ENCODE results near the gene NME1.
"Not testable (repeated sequence)": the region's sequence is repeated elsewhere in the genome, so short reads cannot be mapped to it uniquely, and the experiment has no call there.

The NME1 gene

DNA sequence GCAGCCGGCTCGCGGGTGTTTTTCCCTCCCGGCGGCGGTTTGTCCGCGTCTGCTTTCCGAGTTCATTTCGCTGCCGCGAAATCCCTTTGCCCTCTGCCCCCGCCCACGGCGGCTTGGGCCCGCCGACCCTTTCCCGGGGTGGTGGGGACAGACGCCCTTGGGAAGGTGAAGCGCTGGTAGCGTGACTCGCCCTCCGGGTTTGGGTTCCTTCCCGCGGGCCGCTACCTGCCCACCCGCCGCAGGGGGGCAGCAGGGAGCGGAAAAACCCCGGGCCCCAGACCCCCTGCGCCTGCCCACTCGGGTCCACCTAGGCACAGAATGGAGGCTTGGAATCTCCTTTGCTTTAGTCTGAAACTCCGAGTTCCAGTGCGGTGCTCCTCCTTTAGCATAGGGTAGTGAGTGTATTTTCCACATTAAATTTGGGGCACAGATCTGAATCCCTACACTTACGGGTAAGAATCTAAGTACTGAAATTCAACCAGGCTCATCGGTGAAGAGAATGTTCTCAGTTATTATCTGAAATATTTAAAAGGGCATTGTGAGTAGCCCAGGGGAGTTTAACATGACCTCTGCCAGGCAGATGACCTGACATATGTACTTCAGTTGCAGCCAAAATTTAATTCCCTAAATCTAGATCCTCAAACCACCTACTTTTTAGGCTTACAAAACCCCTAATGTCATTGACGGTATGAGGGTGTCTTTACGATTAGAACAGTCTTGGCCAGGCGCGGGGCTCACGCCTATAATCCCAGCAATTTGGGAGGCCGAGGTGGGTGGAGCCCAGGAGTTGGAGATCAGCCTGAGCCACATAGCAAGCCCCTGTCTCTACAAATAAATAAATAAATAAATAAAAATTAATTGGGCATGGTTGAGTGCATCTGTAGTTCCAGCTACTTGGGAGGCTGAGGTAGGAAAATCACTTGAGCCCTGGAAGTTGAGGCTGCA lies 13.9 kb downstream of the NME1 start:
- H3K36me3 ChIP-seq (ENCODE audit: control insufficient read depth in 1 of 2, insufficient read depth in 2 of 2, low read length in 2 of 2): peaks cover 25 to 35% of the 10 kb centered on the region in 2 donors
- H3K27ac ChIP-seq (ENCODE audit: low read length): peak overlapping the region; percentile 69
- H3K4me3 ChIP-seq (ENCODE audit: low read depth in 1 of 2, low read length in 2 of 2): peak overlapping the region; percentile 76 to 82
- no peaks in the 10 kb centered on the region for H3K27me3 ChIP-seq (ENCODE audit: low read depth, low read length)
- no peaks in the 10 kb centered on the region for H3K9me3 ChIP-seq (ENCODE audit: control insufficient read depth in 1 of 2, low read length in 2 of 2)
- H3K4me1 ChIP-seq (ENCODE audit: control insufficient read depth in 1 of 2, insufficient read depth in 2 of 2, low read length in 2 of 2): peaks cover 0 to 7% of the 10 kb centered on the region in 2 donors

DNA sequence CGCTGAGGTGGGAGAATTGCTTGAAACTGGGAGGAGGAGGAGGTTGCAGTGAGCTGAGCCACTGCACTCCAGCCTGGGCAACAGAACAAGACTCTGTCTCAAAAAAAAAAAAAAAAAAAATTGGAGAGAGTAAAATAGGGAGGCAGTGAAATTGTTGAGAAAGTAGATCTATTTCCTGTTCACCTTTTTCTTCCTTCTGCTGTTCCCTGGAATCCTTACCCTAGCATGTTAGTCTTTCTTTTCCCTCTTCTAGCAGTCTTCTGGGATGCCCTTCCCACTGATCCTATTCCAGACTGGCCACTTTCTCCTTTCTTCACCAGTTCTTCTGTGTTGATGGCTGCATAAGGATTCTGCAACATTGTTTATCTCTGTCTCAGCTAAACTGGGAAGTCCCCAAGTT lies 16.0 kb downstream of the NME1 start:
- Histone ChIP-seq H3K27me3 (ENCODE audit: low read depth, low read length) (no peaks in the 10 kb centered on the region), H3K4me1 (ENCODE audit: control insufficient read depth in 1 of 2, insufficient read depth in 2 of 2, low read length in 2 of 2) (peaks cover 0 to 7% of the 10 kb centered on the region in 2 donors), H3K27ac (ENCODE audit: low read length) (no peak overlapping the region), H3K9me3 (ENCODE audit: control insufficient read depth in 1 of 2, low read length in 2 of 2) (no peaks in the 10 kb centered on the region), H3K36me3 (ENCODE audit: control insufficient read depth in 1 of 2, insufficient read depth in 2 of 2, low read length in 2 of 2) (peaks cover 25 to 34% of the 10 kb centered on the region in 2 donors), H3K4me3 (ENCODE audit: low read depth in 1 of 2, low read length in 2 of 2) (no peak overlapping the region)

DNA sequence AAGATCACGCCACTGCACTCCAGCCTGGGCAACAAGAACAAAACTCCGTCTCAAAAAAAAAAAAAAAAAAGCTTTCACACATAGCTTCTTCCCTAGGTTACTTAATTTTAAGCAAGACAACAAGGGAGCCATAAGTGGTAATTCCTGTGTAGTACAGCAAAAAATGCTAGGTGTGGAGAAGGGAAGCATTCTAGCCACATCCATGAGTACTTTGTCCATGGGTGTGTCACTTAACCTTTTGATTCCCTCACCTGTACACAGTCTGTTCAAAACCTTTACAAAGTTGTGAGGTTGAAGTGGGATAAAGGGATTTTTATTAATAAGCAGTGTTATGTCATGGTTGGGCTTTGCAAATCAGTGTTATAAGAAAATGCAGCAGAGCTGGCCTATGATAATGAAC lies 17.4 kb downstream of the NME1 start:
- no peak overlapping the region for H3K4me3 ChIP-seq (ENCODE audit: low read depth in 1 of 2, low read length in 2 of 2)
- no peaks in the 10 kb centered on the region for H3K27me3 ChIP-seq (ENCODE audit: low read depth, low read length)
- H3K27ac ChIP-seq (ENCODE audit: low read length): no peak overlapping the region
- H3K36me3 ChIP-seq (ENCODE audit: control insufficient read depth in 1 of 2, insufficient read depth in 2 of 2, low read length in 2 of 2): peaks cover 25 to 34% of the 10 kb centered on the region in 2 donors
- H3K9me3 ChIP-seq (ENCODE audit: control insufficient read depth in 1 of 2, low read length in 2 of 2): no peaks in the 10 kb centered on the region
- peaks cover 0 to 2% of the 10 kb centered on the region in 2 donors for H3K4me1 ChIP-seq (ENCODE audit: control insufficient read depth in 1 of 2, insufficient read depth in 2 of 2, low read length in 2 of 2)

DNA sequence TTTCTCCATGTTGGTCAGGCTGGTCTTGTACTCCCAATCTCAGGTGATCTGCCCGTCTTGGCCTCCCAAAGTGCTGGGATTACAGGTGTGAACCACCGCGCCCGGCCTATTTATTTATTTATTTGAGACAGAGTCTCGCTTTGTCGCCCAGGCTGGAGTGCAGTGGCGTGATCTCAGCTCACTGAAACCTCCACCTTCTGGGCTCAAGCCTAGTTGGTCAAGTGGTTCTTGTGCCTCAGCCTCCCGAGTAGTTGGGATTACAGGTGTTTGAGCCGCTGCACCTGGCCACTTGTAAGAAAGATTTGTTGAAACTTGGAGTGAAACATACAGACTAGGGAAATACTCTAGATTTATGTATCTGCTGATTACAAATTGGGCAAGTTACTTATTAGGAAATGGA lies 18.7 kb downstream of the NME1 start:
- H3K9me3 ChIP-seq (ENCODE audit: control insufficient read depth in 1 of 2, low read length in 2 of 2); H3K27ac ChIP-seq (ENCODE audit: low read length); H3K27me3 ChIP-seq (ENCODE audit: low read depth, low read length); H3K4me1 ChIP-seq (ENCODE audit: control insufficient read depth in 1 of 2, insufficient read depth in 2 of 2, low read length in 2 of 2); H3K4me3 ChIP-seq (ENCODE audit: low read depth in 1 of 2, low read length in 2 of 2): not testable (repeated sequence)
- H3K36me3 ChIP-seq (ENCODE audit: control insufficient read depth in 1 of 2, insufficient read depth in 2 of 2, low read length in 2 of 2): peaks cover 25 to 34% of the 10 kb centered on the region in 2 donors

DNA sequence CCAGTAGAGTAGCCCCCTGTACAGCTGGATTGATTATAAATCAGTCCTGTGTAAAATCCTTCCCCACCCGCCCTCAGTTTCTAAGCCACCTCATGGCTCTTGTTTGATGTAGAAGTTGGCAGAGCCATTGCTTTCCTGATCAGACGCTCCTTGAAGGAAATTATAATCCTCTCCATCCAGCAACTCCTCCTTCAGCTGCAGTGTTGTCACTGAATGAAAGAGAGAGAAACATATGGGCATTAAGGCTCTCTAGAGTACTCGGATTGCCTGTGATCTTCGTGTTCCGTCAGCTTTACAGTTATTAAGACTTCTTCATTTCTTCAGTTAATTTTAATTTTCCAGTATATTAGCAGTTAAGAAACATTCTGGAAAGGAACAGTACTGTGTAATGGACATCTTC lies 27.1 kb downstream of the NME1 start:
- no peak overlapping the region for H3K4me3 ChIP-seq (ENCODE audit: low read depth in 1 of 2, low read length in 2 of 2)
- H3K9me3 ChIP-seq (ENCODE audit: control insufficient read depth in 1 of 2, low read length in 2 of 2): no peaks in the 10 kb centered on the region
- H3K36me3 ChIP-seq (ENCODE audit: control insufficient read depth in 1 of 2, insufficient read depth in 2 of 2, low read length in 2 of 2): peaks cover 17 to 20% of the 10 kb centered on the region in 2 donors
- no peak overlapping the region for H3K27ac ChIP-seq (ENCODE audit: low read length)
- no peaks in the 10 kb centered on the region for H3K27me3 ChIP-seq (ENCODE audit: low read depth, low read length)
- H3K4me1 ChIP-seq (ENCODE audit: control insufficient read depth in 1 of 2, insufficient read depth in 2 of 2, low read length in 2 of 2): peaks cover 0 to 4% of the 10 kb centered on the region in 2 donors

DNA sequence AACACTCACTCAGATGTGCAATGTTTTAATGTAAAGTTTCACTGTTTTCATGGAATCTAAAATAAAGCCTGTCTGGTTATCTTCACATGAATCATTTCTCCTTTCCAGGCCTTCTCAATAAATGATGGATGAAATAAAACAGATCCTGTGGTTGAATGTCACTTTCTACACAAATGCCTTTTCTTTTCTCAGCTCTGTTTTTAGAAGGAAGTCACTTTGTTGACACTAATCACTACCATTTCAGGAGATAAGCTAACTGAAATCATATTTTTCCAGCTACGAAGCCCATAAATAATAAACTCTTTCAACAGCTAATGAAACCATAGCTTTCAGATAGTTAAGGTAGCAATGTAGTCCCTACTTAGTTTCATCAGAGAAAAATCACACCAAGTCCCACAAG lies 30.8 kb downstream of the NME1 start:
- Histone ChIP-seq H3K9me3 (ENCODE audit: control insufficient read depth in 1 of 2, low read length in 2 of 2) (no peaks in the 10 kb centered on the region), H3K4me3 (ENCODE audit: low read depth in 1 of 2, low read length in 2 of 2) (no peak overlapping the region), H3K4me1 (ENCODE audit: control insufficient read depth in 1 of 2, insufficient read depth in 2 of 2, low read length in 2 of 2) (peaks cover 0 to 4% of the 10 kb centered on the region in 2 donors), H3K27me3 (ENCODE audit: low read depth, low read length) (no peaks in the 10 kb centered on the region), H3K36me3 (ENCODE audit: control insufficient read depth in 1 of 2, insufficient read depth in 2 of 2, low read length in 2 of 2) (peaks cover 28 to 30% of the 10 kb centered on the region in 2 donors), H3K27ac (ENCODE audit: low read length) (no peak overlapping the region)

DNA sequence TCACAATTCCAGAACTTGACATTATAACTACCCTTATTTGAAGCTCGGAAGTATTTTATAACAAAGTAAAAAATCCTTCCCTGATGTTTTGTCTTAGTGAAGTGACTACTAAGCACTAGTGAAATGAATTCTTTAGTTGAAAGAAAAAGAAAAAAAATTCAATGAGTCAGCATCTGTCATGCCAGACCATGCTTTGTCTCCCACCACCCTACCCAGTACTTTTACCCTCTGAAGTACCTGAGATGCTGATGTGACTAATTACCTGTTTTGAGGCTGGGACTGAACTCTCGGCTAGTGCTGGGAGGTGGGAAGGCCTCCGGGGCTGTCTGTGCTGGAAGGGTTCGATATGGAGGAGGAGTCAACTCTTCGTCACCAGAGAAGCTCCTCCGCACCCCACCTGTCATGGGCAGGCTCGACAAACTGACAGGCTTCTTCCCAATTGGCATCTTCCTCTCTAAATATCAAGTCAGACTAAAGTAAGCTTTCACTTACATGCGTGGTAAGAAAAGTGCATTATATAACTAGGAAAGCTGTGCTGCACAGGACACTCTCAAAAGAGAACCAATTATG lies 32.5 kb downstream of the NME1 start:
- H3K36me3 ChIP-seq (ENCODE audit: control insufficient read depth in 1 of 2, insufficient read depth in 2 of 2, low read length in 2 of 2): peaks cover 34% of the 10 kb centered on the region in 2 donors
- H3K4me1 ChIP-seq (ENCODE audit: control insufficient read depth in 1 of 2, insufficient read depth in 2 of 2, low read length in 2 of 2): peaks cover 0 to 4% of the 10 kb centered on the region in 2 donors
- no peak overlapping the region for H3K4me3 ChIP-seq (ENCODE audit: low read depth in 1 of 2, low read length in 2 of 2)
- no peak overlapping the region for H3K27ac ChIP-seq (ENCODE audit: low read length)
- H3K27me3 ChIP-seq (ENCODE audit: low read depth, low read length): no peaks in the 10 kb centered on the region
- no peaks in the 10 kb centered on the region for H3K9me3 ChIP-seq (ENCODE audit: control insufficient read depth in 1 of 2, low read length in 2 of 2)

DNA sequence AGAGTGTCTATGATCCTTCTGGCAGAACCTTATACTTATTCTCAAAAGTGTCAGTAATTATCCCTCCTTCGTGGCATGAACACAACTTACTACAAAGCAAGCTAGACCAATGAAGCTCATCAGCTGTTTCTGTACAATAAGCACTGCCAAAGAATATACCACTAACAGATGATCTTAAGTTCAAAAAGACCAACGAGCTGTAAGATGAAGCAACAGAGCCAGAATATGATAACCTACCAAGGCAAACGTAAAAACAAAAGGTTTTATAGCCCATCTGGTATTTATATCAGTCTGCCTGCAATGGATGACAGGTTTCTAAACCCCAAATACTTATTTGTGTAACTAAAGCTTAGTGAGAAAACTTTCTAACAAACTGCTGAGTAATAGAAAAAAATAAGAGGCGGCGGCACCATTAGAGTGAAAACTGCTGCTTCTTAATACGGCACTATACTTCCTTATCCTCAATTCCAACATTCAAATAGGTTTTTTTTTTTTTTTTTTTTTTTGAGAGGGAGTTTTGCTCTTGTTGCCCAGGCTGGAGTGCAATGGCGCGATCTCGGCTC lies 35.0 kb downstream of the NME1 start:
- no peaks in the 10 kb centered on the region for H3K27me3 ChIP-seq (ENCODE audit: low read depth, low read length)
- peaks cover 0 to 4% of the 10 kb centered on the region in 2 donors for H3K4me1 ChIP-seq (ENCODE audit: control insufficient read depth in 1 of 2, insufficient read depth in 2 of 2, low read length in 2 of 2)
- no peaks in the 10 kb centered on the region for H3K9me3 ChIP-seq (ENCODE audit: control insufficient read depth in 1 of 2, low read length in 2 of 2)
- H3K4me3 ChIP-seq (ENCODE audit: low read depth in 1 of 2, low read length in 2 of 2): no peak overlapping the region
- H3K36me3 ChIP-seq (ENCODE audit: control insufficient read depth in 1 of 2, insufficient read depth in 2 of 2, low read length in 2 of 2): peaks cover 44 to 46% of the 10 kb centered on the region in 2 donors
- H3K27ac ChIP-seq (ENCODE audit: low read length): no peak overlapping the region

DNA sequence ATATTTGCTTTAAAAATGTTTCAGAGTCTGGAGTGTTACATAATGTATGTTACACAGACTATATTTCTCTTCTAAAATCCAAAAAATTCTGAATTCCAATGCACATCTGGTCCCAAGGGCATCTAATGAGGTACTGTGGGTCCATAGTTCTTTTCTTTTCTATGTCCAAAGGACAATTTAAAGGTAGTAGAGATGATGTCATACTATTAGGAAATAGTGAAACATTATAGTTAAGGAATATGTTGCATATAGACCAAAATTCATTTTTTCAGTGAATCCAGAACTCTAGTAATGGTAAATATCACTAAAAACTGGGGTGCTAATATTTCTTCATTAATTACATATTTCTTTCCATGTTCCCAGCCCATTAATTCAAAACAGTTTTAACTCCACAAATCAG lies 35.8 kb downstream of the NME1 start:
- H3K27ac ChIP-seq (ENCODE audit: low read length): no peak overlapping the region
- H3K4me1 ChIP-seq (ENCODE audit: control insufficient read depth in 1 of 2, insufficient read depth in 2 of 2, low read length in 2 of 2): peaks cover 0 to 3% of the 10 kb centered on the region in 2 donors
- no peak overlapping the region for H3K4me3 ChIP-seq (ENCODE audit: low read depth in 1 of 2, low read length in 2 of 2)
- H3K9me3 ChIP-seq (ENCODE audit: control insufficient read depth in 1 of 2, low read length in 2 of 2): no peaks in the 10 kb centered on the region
- peaks cover 48 to 54% of the 10 kb centered on the region in 2 donors for H3K36me3 ChIP-seq (ENCODE audit: control insufficient read depth in 1 of 2, insufficient read depth in 2 of 2, low read length in 2 of 2)
- H3K27me3 ChIP-seq (ENCODE audit: low read depth, low read length): no peaks in the 10 kb centered on the region

DNA sequence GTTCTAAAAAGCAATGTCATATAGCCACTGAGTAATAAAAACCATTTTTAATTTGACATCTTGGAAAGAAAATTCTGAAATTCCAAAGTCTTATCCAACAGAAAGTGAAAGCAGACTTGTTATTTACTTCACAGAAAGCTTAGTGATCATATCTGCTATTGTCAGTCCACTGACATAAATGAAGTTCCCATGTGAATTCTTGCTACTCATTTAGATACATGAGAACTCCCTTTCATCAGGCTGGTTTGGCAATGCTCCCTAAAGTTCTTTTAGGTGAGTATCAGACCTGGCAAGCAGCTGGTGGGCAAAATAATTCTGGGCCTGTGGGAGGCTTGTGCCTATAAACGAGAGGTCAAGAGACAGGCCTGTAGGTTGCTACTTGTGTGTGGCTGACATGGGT lies 36.3 kb downstream of the NME1 start:
- Histone ChIP-seq H3K27ac (ENCODE audit: low read length) (no peak overlapping the region), H3K36me3 (ENCODE audit: control insufficient read depth in 1 of 2, insufficient read depth in 2 of 2, low read length in 2 of 2) (peaks cover 48 to 57% of the 10 kb centered on the region in 2 donors), H3K4me1 (ENCODE audit: control insufficient read depth in 1 of 2, insufficient read depth in 2 of 2, low read length in 2 of 2) (no peaks in the 10 kb centered on the region)

DNA sequence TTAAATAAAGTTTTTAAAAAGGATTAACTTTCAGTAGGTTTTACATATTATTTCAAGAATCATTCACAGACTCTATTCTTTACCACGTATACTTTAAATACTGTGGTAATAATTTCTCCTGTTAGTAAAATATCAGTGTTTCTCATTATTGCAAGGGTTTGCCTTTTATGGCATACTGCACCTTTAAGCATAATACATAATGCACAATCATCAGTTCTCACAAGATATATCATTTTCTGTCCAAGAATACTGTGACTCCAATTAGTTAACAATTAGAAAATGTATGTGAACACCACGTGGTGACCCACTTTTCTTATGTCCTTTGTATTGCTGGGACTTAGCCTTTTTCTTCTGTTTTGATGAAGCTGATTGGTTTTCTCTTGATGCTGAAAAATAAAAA lies 38.5 kb downstream of the NME1 start:
- Histone ChIP-seq H3K4me1 (ENCODE audit: control insufficient read depth in 1 of 2, insufficient read depth in 2 of 2, low read length in 2 of 2) (no peaks in the 10 kb centered on the region), H3K27me3 (ENCODE audit: low read depth, low read length) (no peaks in the 10 kb centered on the region), H3K27ac (ENCODE audit: low read length) (no peak overlapping the region), H3K4me3 (ENCODE audit: low read depth in 1 of 2, low read length in 2 of 2) (no peak overlapping the region), H3K36me3 (ENCODE audit: control insufficient read depth in 1 of 2, insufficient read depth in 2 of 2, low read length in 2 of 2) (peaks cover 38 to 56% of the 10 kb centered on the region in 2 donors), H3K9me3 (ENCODE audit: control insufficient read depth in 1 of 2, low read length in 2 of 2) (no peaks in the 10 kb centered on the region)

More for the DNA sequence above, 36.3 kb downstream of the NME1 start:
- Histone ChIP-seq H3K27me3 (ENCODE audit: low read depth, low read length) (no peaks in the 10 kb centered on the region), H3K9me3 (ENCODE audit: control insufficient read depth in 1 of 2, low read length in 2 of 2) (no peaks in the 10 kb centered on the region), H3K4me3 (ENCODE audit: low read depth in 1 of 2, low read length in 2 of 2) (no peak overlapping the region)
